GM18867 (cell line): ENCODE measurements around the gene INTS6.
"Not testable (repeated sequence)": the region's sequence is repeated elsewhere in the genome, so short reads cannot be mapped to it uniquely, and the experiment has no call there.

Experiments used
- ATAC-seq: cut with Tn5 transposase; IDR thresholded peaks from one replicate; pipeline ENCODE4 v1.9.1; 2021; ENCODE audit warnings: mild to moderate bottlenecking, moderate library complexity; ENCODE audit not compliant: unreplicated experiment

The INTS6 gene

DNA sequence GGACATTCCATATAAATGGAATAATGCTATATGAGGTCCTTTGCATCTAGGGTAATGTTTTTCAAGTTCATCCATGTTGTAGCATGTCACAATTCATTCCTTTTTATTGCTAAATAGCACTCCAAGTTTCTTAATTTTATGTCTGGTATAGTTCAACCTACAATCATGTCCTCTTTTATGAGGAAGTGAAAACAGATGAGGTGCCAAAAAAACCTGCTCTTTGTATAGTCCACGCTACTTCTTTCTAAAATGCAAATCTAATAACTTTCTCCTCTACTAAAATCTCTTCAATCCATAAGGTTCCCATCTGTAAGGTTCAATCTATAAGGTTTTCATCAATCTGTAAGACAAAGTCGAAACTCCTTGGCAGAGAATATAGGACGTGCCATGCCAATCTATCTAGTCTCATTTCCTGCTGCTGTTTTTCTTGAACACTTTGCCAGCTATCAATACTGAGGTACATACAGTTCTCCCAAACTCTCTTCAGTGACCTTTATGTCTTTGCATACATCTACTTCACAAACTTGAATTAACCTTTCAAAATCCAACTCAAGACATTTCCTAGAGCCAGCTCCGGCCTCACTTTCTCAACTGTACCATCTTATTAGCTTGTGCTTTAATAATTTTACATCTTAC lies 33.7 kb downstream of the INTS6 start:
- peak; percentile 68 for ATAC-seq

DNA sequence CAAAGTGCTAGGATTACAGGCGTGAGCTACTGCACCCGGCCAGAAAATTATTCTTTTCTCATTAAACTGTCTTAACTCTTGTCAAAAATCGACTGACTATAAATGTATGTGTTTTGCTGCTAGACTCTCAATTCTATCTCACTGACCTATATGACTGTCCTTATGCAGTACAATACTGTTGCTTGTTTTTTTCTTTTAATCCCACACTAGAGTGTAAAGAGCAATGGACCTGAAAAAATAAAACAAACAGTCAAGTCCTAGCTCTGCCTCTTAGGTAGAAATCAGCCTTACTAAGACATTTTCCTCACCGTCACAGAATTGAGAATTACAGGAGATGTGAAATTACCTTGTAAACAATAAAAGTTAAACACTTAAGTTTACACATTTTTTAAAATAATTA lies 35.1 kb downstream of the INTS6 start:
- ATAC-seq = no peak

DNA sequence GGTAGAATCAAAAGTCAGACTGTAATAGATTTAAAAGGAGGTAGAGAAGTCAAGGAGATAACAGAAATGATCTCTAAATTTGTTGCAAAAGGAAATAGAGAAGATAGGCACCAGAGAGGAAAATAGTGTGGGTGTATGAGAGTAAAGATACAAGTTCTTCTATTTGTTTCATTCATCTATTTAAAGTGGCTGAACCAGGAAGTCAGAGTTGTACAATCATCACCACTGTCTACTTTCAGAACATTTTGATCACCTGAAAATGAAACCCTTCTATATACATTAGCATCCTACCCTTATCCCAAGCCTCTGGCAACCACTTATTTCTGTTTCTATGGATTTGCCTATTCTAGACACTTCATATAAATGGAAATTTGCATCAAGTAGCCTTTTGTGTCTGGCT lies 36.7 kb downstream of the INTS6 start:
- peak; percentile 57 for ATAC-seq

DNA sequence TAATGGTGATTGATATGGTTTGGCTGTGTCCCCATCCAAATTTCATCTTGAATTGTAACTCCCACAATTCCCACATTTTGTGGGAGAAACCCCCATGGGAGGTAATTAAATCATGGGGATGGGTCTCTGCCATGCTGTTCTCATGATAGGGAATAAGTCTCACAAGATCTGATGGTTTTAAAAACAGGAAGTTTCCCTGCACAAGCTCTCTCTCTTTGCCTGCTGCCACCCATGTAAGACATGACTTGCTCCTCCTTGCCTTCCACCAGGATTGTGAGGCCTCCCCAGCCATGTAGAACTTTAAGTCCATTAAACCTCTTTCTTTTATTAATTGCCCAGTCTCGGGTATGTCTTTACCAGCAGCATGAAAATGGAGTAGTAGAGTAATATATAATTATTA lies 37.5 kb downstream of the INTS6 start:
- ATAC-seq = not testable (repeated sequence)

DNA sequence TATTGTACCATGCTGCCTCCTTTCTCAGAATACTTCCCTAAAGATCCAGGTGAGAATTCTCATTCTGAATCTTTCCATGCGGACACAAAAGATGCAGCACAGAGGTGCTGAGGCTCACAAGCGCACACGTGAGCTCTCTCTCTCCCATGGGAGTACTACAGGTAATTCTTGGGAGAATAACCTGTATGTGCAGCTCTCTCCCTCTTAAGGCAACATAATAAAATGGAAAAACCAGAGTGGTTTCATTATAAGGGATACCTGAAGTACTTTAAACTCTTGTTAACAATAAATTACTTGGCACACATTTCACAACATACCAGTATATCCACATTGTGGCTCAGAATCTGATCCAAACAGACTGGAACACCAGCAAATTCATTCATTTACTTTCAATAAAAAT lies 40.4 kb downstream of the INTS6 start:
- ATAC-seq = no peak

DNA sequence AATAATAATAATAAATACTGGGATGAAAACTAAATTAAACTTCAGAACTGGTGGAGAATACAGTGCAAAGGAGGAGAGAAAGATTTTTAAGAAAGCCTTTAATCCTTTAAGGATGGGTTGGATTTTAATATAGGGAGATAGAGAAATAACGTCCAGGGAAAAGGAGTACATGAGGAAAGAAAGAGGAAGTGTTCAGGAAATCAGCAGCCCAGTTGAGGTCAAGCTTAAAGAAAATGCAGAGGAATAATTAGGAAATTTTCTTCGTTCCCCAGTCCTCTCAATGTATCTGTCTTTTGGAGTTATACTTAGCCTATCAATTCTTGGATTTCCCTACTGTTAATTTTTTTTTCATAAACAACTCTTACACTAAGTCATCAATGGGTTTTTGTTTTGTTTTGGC lies 47.7 kb downstream of the INTS6 start:
- ATAC-seq = no peak

DNA sequence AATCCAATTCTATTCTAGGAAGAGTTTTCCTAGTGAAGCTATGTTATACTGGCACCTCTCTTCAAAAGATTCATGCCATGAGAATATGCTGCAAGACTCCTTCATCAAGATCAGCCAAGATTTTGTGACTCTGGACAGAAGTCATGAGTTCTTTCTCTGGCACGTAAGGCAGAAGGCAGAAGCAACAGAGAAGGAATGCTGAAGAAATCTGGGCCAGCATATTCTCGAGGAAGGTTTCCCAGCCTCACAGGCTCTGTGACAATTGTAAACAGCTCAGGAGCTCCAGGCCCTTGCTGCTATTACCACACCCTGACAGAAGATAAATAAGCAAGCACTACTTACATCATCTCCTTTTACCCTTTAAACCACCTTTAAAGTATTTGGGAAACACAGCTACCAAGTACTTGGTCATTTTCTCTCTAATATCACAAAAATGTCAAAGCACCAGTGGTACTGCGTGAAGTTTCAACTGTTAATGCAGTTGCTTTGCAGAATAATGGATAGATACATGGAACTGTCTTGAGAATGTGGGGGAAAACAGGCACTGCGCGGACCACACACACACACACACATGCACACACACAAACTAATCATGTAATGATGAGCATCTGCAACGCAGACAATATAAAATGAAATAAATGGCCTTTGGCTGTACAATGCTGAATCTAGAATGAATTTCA lies 55.4 kb downstream of the INTS6 start:
- ATAC-seq = no peak

DNA sequence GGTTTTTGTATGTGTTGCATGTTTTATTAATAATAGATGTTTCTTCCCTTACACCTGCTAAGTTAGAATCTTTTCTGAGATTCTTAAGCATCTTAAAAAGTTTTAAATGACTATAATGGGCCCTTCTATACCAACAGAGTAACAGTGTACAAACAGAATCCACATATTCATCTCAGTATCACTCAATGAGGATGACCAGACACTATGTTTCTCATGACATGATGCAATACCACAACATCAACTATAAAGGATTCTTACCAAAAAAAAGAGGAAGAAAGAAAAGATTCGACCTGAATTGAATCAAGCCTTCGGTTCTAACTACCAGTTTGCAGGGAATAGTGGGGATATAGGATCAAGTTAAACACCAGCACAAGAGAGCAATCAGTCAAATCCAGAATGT lies 56.5 kb downstream of the INTS6 start:
- no peak for ATAC-seq

DNA sequence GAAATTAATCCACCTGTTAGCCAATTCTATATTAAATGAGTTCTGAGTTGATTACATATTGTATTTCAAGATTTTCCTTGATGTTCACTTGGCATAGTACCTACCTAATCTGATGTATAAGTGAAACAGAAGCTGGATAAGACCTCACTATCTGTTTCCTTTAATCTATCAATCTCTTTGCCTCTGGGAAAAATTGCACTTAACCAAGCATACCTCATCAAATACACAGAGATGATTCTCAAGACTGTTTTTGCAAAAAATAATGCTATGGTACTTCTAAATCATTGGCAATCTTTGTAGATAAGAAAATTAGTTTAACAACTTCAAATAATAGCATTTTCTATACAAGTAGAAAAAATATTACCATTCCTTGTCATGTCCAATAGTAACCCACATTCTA lies 58.1 kb downstream of the INTS6 start:
- no peak for ATAC-seq

DNA sequence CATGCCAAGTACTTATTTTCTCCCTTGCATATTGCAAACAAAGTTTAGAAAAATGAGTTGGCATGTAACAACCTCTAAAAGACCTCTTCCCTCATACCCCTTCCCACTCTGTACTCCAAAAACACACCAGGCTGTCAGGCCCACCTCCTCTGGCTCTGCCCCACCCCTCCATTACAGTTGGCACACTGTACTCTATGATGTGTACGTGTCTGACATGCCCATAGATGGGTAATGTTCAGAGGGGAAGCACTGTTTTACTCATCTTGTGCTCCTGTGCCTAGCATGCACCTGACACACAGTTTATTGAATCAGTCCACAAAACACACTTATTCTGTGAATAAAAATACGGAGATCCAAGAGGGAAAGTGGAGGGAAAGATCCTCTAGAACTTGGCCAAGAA lies 67.7 kb downstream of the INTS6 start:
- ATAC-seq = no peak

DNA sequence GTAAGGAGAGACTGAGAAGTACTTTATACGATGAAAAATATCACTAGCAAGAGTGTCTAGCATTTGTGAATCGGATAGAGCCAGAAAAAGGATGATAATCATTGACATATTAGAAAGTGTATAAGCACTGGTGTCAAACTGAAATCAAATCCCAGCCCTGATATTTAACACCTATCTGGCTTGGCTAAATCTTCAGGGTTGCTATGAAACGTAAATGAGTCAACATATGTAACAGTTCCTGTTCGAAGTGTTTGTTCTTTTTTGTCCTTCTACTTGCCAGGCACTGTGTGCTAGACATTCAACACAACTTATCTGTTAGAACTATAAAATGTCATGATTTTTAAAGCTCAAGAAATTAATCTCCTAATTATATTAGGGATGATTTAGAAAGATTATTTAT lies 72.6 kb downstream of the INTS6 start:
- no peak for ATAC-seq

DNA sequence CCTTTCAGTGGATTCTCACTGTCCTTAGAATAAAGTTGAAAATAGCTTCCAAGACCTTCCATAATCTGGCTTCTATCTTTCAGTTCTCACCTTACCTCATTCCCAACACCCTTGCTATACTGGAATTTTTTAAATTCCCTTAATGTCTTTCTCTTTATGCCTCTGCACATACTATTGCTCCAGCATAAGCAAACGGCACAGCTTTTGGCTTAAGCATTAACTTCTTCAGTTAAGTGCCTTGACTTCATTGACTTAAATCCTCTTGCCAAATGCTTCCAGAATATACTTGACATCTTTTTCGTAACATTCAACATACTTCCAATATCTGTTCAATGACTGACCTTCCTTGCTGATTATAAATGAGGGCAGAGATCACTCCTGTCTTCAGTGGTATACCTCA lies 79.4 kb downstream of the INTS6 start:
- ATAC-seq = no peak

DNA sequence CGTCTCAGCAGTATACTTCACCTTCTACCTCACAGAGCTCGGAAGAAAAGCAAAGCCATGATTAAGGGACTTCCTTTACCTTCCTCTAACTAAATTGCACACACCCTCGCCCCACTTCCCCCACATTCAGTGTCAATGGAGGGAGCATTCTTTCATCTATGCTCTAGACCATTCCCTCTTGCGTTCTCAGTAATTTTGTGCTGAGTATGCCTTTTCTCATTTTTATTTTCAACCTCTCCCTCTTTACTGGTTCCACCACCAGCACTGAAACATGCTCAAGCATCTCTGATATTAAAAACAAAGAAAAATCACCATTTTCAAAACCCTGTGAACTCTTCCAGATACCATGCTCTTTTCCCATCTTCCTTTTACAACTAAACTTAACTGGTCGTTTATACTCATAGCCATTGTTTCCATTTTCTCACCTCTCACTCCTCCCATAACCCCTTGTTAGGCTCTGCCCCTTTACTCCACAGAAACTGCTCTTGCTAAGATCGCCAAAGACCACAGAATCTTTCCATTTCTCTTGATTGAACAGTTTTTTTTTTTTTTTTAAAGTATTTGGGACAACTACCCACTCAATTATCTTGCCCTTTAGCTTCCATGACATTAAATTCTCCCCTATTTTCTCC lies 81.0 kb downstream of the INTS6 start:
- ATAC-seq = no peak

DNA sequence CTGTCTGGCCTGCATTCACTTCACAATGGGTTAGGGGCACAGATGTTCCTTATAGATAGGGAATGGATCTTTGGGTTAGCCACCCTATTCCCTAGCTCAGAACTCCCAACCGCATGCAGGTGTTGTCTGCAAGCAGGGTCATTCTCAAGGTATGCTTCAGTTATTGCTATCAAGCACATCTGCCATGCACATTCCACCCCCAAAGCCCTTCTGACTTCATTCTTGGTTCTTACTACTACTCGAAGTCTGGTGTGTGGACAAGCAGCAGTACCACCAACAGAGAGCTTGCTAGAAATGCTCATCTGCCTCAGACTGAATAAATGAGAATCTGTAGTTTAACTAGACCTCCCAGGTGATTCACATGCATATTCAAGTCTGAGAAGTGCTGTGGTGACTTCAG lies 82.0 kb downstream of the INTS6 start:
- ATAC-seq = no peak

DNA sequence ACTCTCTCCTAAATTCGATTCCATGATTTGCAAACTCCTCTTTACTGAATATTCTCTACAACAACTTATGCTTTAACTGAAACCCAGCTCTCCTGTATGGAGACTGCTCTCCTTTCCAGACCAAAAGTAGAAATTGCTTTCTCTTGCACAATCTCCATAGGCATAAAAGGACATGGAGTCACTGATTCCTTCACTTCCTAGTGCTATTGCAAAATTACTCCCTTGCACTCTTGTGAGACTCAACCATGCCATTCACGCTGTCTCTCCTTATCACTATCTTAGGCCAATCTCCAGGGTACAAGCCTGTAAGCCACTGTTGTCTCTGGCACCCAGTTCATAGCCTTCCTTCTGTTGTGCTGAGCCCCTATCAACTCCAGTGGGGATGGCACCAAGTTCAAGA lies 82.7 kb downstream of the INTS6 start:
- no peak for ATAC-seq

DNA sequence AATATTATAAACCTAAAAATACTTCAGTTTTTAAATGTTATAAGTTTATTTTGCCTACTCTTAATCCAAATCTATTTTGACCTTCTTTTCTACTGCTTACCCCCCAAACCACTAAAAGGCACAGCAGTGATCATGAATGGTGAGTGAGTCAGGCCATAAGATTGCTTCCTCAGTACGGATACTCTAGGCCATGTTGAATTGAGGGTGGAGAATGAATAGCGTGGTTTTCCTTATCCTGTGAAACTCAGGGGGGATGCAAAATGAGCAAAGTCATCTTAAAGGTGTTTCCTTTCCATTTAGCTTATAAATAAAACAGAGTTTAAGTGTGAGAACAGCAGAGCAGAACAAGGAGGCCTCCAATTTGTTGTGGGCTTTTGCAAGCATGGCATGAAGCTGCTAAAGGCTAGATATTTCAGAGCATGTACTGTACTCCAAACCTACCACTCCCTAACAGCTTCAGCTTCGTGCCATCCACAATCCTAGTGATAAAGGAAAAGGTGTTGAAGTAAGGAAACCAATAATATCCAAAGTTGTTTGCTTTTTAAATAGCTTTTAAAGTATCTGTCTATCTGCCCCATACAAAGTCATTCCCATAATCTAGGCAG lies 88.3 kb downstream of the INTS6 start:
- ATAC-seq = no peak

DNA sequence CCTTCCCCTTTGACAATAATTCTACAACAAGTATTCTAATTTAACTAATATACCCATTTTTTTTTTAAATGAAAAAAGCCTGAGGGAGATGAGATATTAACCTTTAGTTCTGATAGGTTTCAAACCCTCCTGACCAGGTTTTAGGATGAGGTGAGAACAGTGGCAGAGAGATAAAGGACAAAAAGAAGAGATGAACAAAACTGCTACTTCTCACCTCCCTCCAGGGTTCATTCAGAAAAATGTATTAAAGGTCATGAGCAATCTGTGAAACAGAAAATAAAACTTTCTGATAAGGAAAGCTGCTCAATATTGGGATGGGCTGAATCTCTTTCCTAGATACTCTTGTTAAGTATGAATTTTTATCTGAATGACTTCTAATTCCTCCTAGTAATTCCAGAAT lies 89.2 kb downstream of the INTS6 start:
- ATAC-seq = no peak

DNA sequence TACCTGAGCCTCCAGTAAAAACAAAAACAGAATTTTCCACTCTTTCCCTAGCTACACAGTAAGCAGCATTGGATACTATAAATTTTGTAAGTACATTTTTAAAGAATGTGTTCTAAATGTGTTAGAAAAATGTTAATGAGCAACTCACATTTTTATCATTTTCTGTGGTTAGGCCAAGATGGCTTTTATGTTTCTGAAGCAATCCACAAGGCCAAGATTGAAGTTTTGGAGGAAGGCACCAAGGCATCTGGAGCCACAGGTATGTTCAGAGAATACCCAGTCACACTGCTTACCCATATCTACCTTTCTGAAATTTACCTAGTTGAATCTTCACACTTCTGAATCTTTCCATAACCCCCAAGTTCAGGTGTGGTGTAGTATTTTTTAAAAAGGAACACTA lies 91.7 kb downstream of the INTS6 start:
- ATAC-seq = no peak

DNA sequence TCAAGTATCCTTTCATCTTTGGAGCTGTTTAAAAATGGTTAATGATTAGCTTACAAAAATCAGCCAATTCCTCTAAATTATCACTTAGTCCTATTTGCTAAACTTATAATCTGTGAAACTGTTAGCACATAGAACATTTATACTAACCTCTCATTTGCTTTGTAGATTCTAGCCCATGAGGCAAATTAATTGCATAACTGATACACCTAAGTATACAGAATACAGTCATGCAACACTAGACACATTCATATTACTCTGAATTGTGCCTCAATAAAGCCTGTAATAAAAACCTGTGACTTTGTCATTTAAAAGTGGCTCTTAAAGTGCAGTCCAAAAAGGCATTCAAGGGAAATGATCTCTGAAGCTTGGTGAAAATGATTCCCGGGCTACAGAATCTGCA lies 92.3 kb downstream of the INTS6 start:
- no peak for ATAC-seq

DNA sequence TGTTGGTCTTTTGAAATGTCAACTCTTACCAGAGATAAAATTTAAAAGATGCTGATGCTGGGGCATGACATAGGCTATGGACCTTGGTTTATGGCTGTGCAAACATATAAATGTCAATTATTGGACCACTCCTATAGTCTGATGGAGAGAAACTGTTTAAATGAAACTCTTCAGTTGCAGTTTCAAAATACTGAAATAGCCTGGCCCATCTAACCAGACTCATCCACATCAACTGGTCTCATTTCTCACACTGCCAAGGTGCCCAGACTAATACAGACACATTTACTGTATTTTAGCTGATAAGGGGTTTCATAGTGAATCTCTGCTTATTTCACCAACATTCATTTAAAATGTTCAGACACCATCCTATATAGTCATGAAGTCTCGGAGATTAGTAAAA lies 93.5 kb downstream of the INTS6 start:
- ATAC-seq = peak; percentile 50

DNA sequence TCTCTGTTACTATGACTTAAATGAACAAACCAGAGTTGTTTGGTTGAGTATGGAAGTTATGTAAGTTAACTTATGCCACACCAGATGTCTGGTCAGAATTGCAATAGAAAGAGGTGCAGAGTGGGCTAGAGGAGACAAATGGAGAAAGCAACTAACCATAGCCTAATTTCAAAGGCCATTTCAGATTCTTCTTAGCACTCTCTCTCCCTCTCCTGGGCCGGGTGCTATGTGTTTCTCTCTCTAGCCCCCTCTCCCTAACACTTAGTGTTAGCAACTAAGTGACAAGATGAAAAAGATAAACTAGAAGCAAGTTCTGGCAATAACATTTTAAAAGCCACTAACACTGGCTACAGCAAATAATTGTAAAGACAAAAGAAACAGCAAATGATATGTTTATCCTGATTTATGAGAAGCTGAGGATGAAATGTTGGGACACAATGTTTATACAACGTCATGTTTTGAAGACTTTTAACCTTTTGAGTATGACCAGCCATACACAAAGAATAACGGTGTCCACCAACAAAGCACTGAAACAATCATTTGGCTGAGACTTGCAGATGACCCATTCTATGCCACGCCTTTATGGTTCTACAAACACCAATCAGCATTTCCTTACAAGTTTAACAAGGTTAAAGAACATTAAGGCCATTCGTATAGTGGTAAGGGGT lies 94.8 kb downstream of the INTS6 start:
- no peak for ATAC-seq

DNA sequence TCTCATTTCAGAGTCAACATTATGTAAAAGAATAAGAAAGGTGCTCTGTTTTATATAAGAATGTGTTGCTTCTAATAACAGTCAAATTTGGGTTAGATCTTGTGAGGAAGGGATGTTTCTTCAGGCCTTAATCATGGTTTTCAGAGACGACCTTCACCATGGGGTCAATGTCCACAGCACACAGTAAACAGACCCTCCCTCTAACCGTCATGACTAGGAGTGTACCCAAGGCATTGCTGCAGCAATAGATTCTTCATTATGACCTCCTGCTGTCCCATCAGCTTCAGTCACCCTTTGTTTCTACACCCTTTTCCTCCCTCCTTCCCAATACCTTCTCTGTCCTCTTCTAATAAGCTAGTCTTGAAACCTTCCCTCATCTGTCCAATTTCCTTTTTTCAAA lies 97.6 kb downstream of the INTS6 start:
- ATAC-seq = no peak
